WTC11 (cell line): ENCODE measurements around the gene EML6.

Experiments used
- FOXP1 ChIP-seq: sonication (generic); formaldehyde crosslinking; IDR thresholded peaks from 2 replicates; pipeline ENCODE4 v1.8.0; 2022; ENCODE audit warnings: missing genetic modification reagents, mild to moderate bottlenecking, moderate library complexity, borderline replicate concordance
- GABPB1 ChIP-seq: sonication (generic); formaldehyde crosslinking; IDR thresholded peaks from 2 replicates; pipeline ENCODE4 v1.8.1; 2023; ENCODE audit warnings: mild to moderate bottlenecking, missing genetic modification reagents
- NFATC4 ChIP-seq: fragments of 250-450 bp; sonication (Bioruptor Pico); IDR thresholded peaks from 2 replicates; pipeline ENCODE4 v1.9.0; 2021; ENCODE audit warnings: mild to moderate bottlenecking
- ZNF317 ChIP-seq: sonication (generic); formaldehyde crosslinking; IDR thresholded peaks from 2 replicates; pipeline ENCODE4 v1.8.1; 2023; ENCODE audit warnings: low read depth, mild to moderate bottlenecking, moderate library complexity, missing genetic modification reagents, borderline replicate concordance
- ZNF512 ChIP-seq: sonication (generic); formaldehyde crosslinking; IDR thresholded peaks from 2 replicates; pipeline ENCODE4 v1.8.1; 2022; ENCODE audit warnings: missing genetic modification reagents, borderline replicate concordance

- TF ChIP-seq ZNF317 (CRISPR knock-in tag): no peak
- TF ChIP-seq GABPB1 (CRISPR knock-in tag): no peak
- no peak for TF ChIP-seq NFATC4 (CRISPR knock-in tag)
- no peak for TF ChIP-seq FOXP1 (CRISPR knock-in tag)
- no peak for TF ChIP-seq ZNF512 (CRISPR knock-in tag)
Observed at GRCh38 chr2:54726431-54726830, 3.0 kb downstream of the EML6 start.
